ENCODE data around the gene CPT1A.

The CPT1A gene

GRCh38 chr11:68714060-68714856 lies 127.5 kb downstream of the CPT1A start:
- no peak for DNase-seq (ENCODE audit: low read depth in 2 of 2, low spot score in 1 of 2)

- DNase-seq (ENCODE audit: low read depth in 2 of 2, low spot score in 1 of 2): no peak
These were observed 130.6 kb downstream of the CPT1A start for GRCh38 chr11:68711114-68711513.

GRCh38 chr11:68710409-68710808 lies 131.3 kb downstream of the CPT1A start:
- no peak for DNase-seq (ENCODE audit: low read depth in 2 of 2, low spot score in 1 of 2)

GRCh38 chr11:68709062-68709461 lies 132.7 kb downstream of the CPT1A start:
- no peak for DNase-seq (ENCODE audit: low read depth in 2 of 2, low spot score in 1 of 2)

GRCh38 chr11:68707527-68707926 lies 134.2 kb downstream of the CPT1A start:
- no peak for DNase-seq (ENCODE audit: low read depth in 2 of 2, low spot score in 1 of 2)

GRCh38 chr11:68704887-68705286 lies 136.8 kb downstream of the CPT1A start:
- DNase-seq (ENCODE audit: low read depth in 2 of 2, low spot score in 1 of 2): no peak
